ENCODE data around the gene FSD1L.

FSD1L gene

GRCh38 chr9:105485131-105485530 lies 37.3 kb downstream of the FSD1L start:
- H3K4me1 ChIP-seq (ENCODE audit: control insufficient read depth, insufficient read depth, low read length, unreplicated experiment) = no peaks in the 10 kb centered on the region
- H3K27me3 ChIP-seq (ENCODE audit: insufficient read depth, low read length) = no peaks in the 10 kb centered on the region
- peaks cover 8% of the 10 kb centered on the region; the same call in 1 of the 2 replicates for H3K36me3 ChIP-seq (ENCODE audit: insufficient read depth, low read length)
- no peak overlapping the region for H3K4me3 ChIP-seq (ENCODE audit: low read depth, low read length)
- H2AFZ ChIP-seq (ENCODE audit: low read length, unreplicated experiment) = no peak overlapping the region
- H3K27ac ChIP-seq (ENCODE audit: low read depth, low read length) = no peak overlapping the region
- H3K79me2 ChIP-seq (ENCODE audit: control insufficient read depth, insufficient read depth, low read length, unreplicated experiment) = no peaks in the 10 kb centered on the region

DNA sequence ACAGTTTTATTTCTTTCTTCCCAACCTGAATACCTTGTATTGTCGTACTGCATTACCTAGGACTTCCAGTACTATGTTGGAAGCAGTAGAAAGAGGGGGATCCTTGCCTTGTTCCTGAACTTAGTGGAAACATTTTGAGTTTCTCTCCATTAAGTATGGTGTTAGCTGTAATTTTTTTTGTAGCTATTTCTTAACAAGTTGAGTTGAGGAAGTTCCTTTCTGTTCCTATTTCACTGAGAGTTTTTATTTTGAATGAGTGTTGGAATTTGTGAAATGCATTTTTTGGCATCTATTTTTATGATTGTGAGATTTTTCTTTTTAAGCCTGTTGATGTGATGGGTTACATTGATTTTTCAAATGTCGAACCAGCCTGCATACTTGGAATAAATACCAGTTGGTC lies 49.0 kb downstream of the FSD1L start:
- Histone ChIP-seq H3K4me1 (ENCODE audit: control insufficient read depth, insufficient read depth, low read length, unreplicated experiment) (peaks cover 7% of the 10 kb centered on the region), H3K79me2 (ENCODE audit: control insufficient read depth, insufficient read depth, low read length, unreplicated experiment) (peaks cover 9% of the 10 kb centered on the region), H2AFZ (ENCODE audit: low read length, unreplicated experiment) (no peak overlapping the region), H3K27me3 (ENCODE audit: insufficient read depth, low read length) (no peaks in the 10 kb centered on the region), H3K36me3 (ENCODE audit: insufficient read depth, low read length) (no peaks in the 10 kb centered on the region), H3K27ac (ENCODE audit: low read depth, low read length) (no peak overlapping the region), H3K4me3 (ENCODE audit: low read depth, low read length) (no peak overlapping the region)

GRCh38 chr9:105497704-105498103 lies 49.9 kb downstream of the FSD1L start:
- Histone ChIP-seq H3K36me3 (ENCODE audit: insufficient read depth, low read length) (no peaks in the 10 kb centered on the region), H3K4me1 (ENCODE audit: control insufficient read depth, insufficient read depth, low read length, unreplicated experiment) (peaks cover 7% of the 10 kb centered on the region), H3K27ac (ENCODE audit: low read depth, low read length) (no peak overlapping the region), H3K27me3 (ENCODE audit: insufficient read depth, low read length) (no peaks in the 10 kb centered on the region), H2AFZ (ENCODE audit: low read length, unreplicated experiment) (no peak overlapping the region), H3K4me3 (ENCODE audit: low read depth, low read length) (no peak overlapping the region), H3K79me2 (ENCODE audit: control insufficient read depth, insufficient read depth, low read length, unreplicated experiment) (peaks cover 9% of the 10 kb centered on the region)

GRCh38 chr9:105500108-105500766 lies 52.4 kb downstream of the FSD1L start:
- Histone ChIP-seq H3K4me1 (ENCODE audit: control insufficient read depth, insufficient read depth, low read length, unreplicated experiment) (peaks cover 11% of the 10 kb centered on the region), H3K79me2 (ENCODE audit: control insufficient read depth, insufficient read depth, low read length, unreplicated experiment) (peaks cover 9% of the 10 kb centered on the region), H2AFZ (ENCODE audit: low read length, unreplicated experiment) (no peak overlapping the region), H3K27me3 (ENCODE audit: insufficient read depth, low read length) (no peaks in the 10 kb centered on the region), H3K27ac (ENCODE audit: low read depth, low read length) (peak overlapping the region; percentile 3; the same call in 1 of the 2 replicates), H3K36me3 (ENCODE audit: insufficient read depth, low read length) (no peaks in the 10 kb centered on the region), H3K4me3 (ENCODE audit: low read depth, low read length) (no peak overlapping the region)

GRCh38 chr9:105501414-105501813 lies 53.6 kb downstream of the FSD1L start:
- Histone ChIP-seq H3K27me3 (ENCODE audit: insufficient read depth, low read length) (no peaks in the 10 kb centered on the region), H2AFZ (ENCODE audit: low read length, unreplicated experiment) (no peak overlapping the region), H3K27ac (ENCODE audit: low read depth, low read length) (no peak overlapping the region), H3K36me3 (ENCODE audit: insufficient read depth, low read length) (no peaks in the 10 kb centered on the region), H3K79me2 (ENCODE audit: control insufficient read depth, insufficient read depth, low read length, unreplicated experiment) (peaks cover 9% of the 10 kb centered on the region), H3K4me3 (ENCODE audit: low read depth, low read length) (no peak overlapping the region), H3K4me1 (ENCODE audit: control insufficient read depth, insufficient read depth, low read length, unreplicated experiment) (peaks cover 11% of the 10 kb centered on the region)

GRCh38 chr9:105502276-105502675 lies 54.4 kb downstream of the FSD1L start:
- Histone ChIP-seq H2AFZ (ENCODE audit: low read length, unreplicated experiment) (no peak overlapping the region), H3K27me3 (ENCODE audit: insufficient read depth, low read length) (no peaks in the 10 kb centered on the region), H3K4me1 (ENCODE audit: control insufficient read depth, insufficient read depth, low read length, unreplicated experiment) (peaks cover 11% of the 10 kb centered on the region), H3K27ac (ENCODE audit: low read depth, low read length) (no peak overlapping the region), H3K36me3 (ENCODE audit: insufficient read depth, low read length) (peaks cover 3% of the 10 kb centered on the region; the same call in 1 of the 2 replicates), H3K79me2 (ENCODE audit: control insufficient read depth, insufficient read depth, low read length, unreplicated experiment) (peaks cover 7% of the 10 kb centered on the region), H3K4me3 (ENCODE audit: low read depth, low read length) (no peak overlapping the region)

- 0 out of 2 replicates have a peak overlapping the region, but pooled peaks have one; percentile 18 for H3K27ac ChIP-seq (ENCODE audit: low read depth, low read length)
These were observed 56.0 kb downstream of the FSD1L start for GRCh38 chr9:105503881-105504280.

GRCh38 chr9:105507096-105507790 lies 59.4 kb downstream of the FSD1L start:
- Histone ChIP-seq H3K27me3 (ENCODE audit: insufficient read depth, low read length) (no peaks in the 10 kb centered on the region), H3K4me1 (ENCODE audit: control insufficient read depth, insufficient read depth, low read length, unreplicated experiment) (peaks cover 23% of the 10 kb centered on the region), H3K36me3 (ENCODE audit: insufficient read depth, low read length) (peaks cover 5% of the 10 kb centered on the region; the same call in 1 of the 2 replicates), H3K4me3 (ENCODE audit: low read depth, low read length) (no peak overlapping the region), H3K27ac (ENCODE audit: low read depth, low read length) (no peak overlapping the region), H2AFZ (ENCODE audit: low read length, unreplicated experiment) (no peak overlapping the region), H3K79me2 (ENCODE audit: control insufficient read depth, insufficient read depth, low read length, unreplicated experiment) (no peaks in the 10 kb centered on the region)

More at GRCh38 chr9:105503881-105504280, 56.0 kb downstream of the FSD1L start:
- Histone ChIP-seq H3K27me3 (ENCODE audit: insufficient read depth, low read length) (no peaks in the 10 kb centered on the region), H3K36me3 (ENCODE audit: insufficient read depth, low read length) (peaks cover 5% of the 10 kb centered on the region; the same call in 1 of the 2 replicates), H3K4me3 (ENCODE audit: low read depth, low read length) (no peak overlapping the region), H2AFZ (ENCODE audit: low read length, unreplicated experiment) (no peak overlapping the region), H3K4me1 (ENCODE audit: control insufficient read depth, insufficient read depth, low read length, unreplicated experiment) (peaks cover 11% of the 10 kb centered on the region), H3K79me2 (ENCODE audit: control insufficient read depth, insufficient read depth, low read length, unreplicated experiment) (peaks cover 3% of the 10 kb centered on the region)

- Histone ChIP-seq H3K79me2 (ENCODE audit: control insufficient read depth, insufficient read depth, low read length, unreplicated experiment) (no peaks in the 10 kb centered on the region), H2AFZ (ENCODE audit: low read length, unreplicated experiment) (no peak overlapping the region), H3K36me3 (ENCODE audit: insufficient read depth, low read length) (peaks cover 10% of the 10 kb centered on the region), H3K27ac (ENCODE audit: low read depth, low read length) (no peak overlapping the region), H3K4me3 (ENCODE audit: low read depth, low read length) (no peak overlapping the region), H3K4me1 (ENCODE audit: control insufficient read depth, insufficient read depth, low read length, unreplicated experiment) (peaks cover 23% of the 10 kb centered on the region), H3K27me3 (ENCODE audit: insufficient read depth, low read length) (no peaks in the 10 kb centered on the region)
These were observed 60.7 kb downstream of the FSD1L start for GRCh38 chr9:105508530-105508929.

DNA sequence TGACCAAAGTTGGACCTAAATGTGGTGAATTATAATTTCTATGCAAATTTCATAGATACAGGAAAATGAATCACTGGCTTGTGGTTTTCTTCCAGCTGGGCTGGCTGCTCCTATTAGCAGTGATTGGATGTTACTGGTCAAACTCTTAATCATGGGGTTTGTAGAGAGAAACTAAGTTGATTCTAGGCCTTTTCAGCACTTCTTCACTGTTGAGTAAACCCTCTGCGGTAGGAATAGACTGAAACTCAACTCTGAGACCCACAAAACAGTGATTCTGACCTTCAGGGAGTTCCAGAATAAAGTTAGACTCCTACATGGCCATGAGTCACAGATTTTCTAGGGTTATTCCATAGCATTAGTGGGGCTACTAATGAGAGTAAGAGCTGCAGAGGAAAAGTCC lies 62.2 kb downstream of the FSD1L start:
- no peak overlapping the region for H2AFZ ChIP-seq (ENCODE audit: low read length, unreplicated experiment)

DNA sequence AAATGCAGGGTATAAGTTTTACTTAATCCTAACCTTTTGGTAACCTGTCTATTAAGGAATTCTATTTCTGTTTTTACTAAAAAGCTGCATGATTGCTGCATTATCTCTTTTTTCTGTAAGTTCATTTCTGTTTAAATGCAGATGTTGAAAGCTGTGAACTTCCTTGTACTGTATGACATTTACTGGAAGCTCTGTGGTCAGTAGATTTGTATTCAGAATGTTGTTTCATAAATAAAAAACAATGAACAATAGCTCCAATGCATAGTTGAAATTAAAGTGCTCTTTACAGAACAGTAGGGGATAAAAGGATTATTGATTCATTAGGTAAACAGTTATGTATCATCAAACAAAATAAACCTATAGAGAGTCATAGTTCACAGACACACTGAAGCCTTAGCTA lies 63.6 kb downstream of the FSD1L start:
- Histone ChIP-seq H3K27ac (ENCODE audit: low read depth, low read length) (no peak overlapping the region), H3K4me3 (ENCODE audit: low read depth, low read length) (no peak overlapping the region), H3K79me2 (ENCODE audit: control insufficient read depth, insufficient read depth, low read length, unreplicated experiment) (no peaks in the 10 kb centered on the region), H2AFZ (ENCODE audit: low read length, unreplicated experiment) (no peak overlapping the region), H3K36me3 (ENCODE audit: insufficient read depth, low read length) (peaks cover 17% of the 10 kb centered on the region), H3K4me1 (ENCODE audit: control insufficient read depth, insufficient read depth, low read length, unreplicated experiment) (peaks cover 19% of the 10 kb centered on the region), H3K27me3 (ENCODE audit: insufficient read depth, low read length) (no peaks in the 10 kb centered on the region)

More for the DNA sequence above, 62.2 kb downstream of the FSD1L start:
- peaks cover 19% of the 10 kb centered on the region for H3K4me1 ChIP-seq (ENCODE audit: control insufficient read depth, insufficient read depth, low read length, unreplicated experiment)
- H3K79me2 ChIP-seq (ENCODE audit: control insufficient read depth, insufficient read depth, low read length, unreplicated experiment) = no peaks in the 10 kb centered on the region
- H3K4me3 ChIP-seq (ENCODE audit: low read depth, low read length) = peak overlapping the region; percentile 15; the same call in 1 of the 2 replicates
- H3K36me3 ChIP-seq (ENCODE audit: insufficient read depth, low read length) = peaks cover 14% of the 10 kb centered on the region
- H3K27me3 ChIP-seq (ENCODE audit: insufficient read depth, low read length) = no peaks in the 10 kb centered on the region
- peak overlapping the region; percentile 59 for H3K27ac ChIP-seq (ENCODE audit: low read depth, low read length)

Measured in ACC112 (cell line).